GM19467 (cell line): Measurements from ENCODE around the gene PCDHGA2.
A peak's percentile ranks its signal among the peaks of the same experiment; 100 is the strongest.
"Not testable (repeated sequence)": the region's sequence is repeated elsewhere in the genome, so short reads cannot be mapped to it uniquely, and the experiment has no call there.

Experiments
- ATAC-seq: cut with Tn5 transposase; IDR thresholded peaks from one replicate; pipeline ENCODE4 v1.9.1; 2021; ENCODE audit warnings: mild to moderate bottlenecking, moderate library complexity; ENCODE audit not compliant: unreplicated experiment

PCDHGA2 gene

DNA sequence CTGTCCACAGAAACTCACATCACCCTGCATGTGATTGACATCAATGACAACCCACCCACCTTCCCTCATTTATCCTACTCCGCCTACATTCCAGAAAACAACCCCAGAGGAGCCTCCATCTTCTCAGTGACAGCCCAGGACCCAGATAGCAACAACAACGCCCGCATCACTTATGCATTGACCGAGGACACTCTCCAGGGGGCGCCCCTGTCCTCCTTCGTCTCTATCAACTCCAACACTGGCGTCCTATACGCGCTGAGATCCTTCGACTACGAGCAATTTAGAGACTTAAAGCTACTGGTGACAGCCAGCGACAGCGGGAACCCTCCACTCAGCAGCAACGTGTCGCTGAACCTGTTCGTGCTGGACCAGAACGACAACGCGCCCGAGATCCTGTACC lies 6.8 kb downstream of the PCDHGA2 start:
- ATAC-seq: no peak

DNA sequence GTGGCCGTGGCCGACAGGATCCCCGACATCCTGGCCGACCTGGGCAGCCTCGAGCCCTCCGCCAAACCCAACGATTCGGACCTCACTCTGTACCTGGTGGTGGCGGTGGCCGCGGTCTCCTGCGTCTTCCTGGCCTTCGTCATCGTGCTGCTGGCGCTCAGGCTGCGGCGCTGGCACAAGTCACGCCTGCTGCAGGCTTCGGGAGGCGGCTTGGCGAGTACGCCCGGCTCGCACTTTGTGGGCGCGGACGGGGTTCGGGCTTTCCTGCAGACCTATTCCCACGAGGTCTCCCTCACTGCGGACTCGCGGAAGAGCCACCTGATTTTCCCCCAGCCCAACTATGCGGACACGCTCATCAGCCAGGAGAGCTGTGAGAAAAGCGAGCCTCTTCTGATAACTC lies 7.5 kb downstream of the PCDHGA2 start:
- not testable (repeated sequence) for ATAC-seq

DNA sequence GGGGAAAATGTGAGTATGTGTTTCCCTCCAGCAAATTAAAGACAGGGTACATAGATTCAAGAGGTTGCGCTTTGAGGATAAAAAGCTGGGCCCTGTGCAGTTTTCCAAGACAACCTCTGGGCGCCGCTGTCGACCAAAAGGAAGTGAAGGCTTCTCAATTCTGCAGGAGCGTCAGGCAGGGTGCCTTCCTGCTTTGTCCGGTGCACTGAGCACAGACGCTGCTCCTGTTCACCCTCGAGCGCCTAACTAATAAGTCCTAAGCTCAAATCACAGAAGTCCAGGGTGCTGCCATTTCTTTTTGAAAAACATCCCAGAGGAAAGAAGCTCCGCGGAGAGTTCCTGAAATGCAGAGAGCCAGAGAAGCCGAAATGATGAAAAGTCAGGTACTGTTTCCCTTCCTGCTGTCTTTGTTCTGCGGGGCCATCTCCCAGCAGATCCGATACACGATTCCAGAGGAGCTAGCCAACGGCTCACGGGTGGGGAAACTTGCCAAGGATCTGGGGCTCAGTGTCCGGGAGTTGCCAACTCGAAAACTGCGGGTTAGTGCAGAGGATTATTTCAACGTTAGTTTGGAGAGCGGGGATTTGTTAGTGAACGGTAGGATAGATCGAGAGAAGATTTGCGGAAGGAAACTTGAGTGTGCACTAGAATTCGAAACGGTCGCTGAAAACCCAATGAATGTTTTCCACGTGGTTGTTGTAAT lies 11.5 kb downstream of the PCDHGA2 start, which contains the start of gene PCDHGB1:
TSS of gene PCDHGB1 (plus strand) at position 183 of the 703 bp plus-strand sequence. CDS start at position 345, 162 bp downstream.
- ATAC-seq: peak; percentile 61

DNA sequence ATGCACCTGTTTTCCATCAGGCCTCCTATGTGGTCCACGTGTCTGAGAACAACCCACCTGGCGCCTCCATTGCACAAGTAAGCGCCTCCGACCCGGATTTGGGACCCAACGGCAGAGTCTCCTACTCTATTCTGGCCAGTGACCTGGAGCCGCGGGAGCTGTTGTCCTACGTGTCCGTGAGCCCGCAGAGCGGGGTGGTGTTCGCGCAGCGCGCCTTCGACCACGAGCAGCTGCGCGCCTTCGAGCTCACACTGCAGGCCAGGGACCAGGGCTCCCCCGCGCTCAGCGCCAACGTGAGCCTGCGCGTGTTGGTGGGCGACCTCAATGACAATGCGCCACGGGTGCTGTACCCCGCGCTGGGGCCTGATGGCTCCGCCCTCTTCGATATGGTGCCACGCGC lies 13.0 kb downstream of the PCDHGA2 start:
- no peak for ATAC-seq

DNA sequence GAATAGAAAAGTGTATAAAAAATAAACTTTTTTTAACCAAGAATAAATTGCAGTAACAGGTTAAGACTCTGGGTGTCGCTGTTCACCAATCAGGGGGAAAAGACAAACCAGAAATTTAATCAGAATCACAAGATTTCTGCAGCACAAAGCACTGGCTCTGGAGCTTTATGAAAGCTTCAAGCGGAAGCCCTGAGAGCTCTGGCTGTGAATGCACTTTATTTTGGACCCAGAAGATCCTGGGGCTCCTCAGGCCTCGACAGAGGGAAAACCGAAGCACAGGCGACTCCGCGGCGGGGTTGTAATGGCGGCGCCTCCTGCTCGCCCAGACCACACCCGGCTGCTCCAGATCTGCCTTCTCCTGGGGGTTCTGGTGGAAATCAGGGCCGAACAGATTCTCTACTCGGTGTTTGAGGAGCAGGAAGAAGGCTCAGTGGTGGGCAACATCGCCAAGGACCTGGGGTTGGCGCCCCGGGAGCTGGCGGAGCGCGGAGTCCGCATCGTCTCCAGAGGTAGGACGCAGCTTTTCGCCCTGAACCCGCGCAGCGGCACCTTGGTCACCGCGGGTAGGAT lies 16.4 kb downstream of the PCDHGA2 start, which contains the start of gene PCDHGA4:
TSS of gene PCDHGA4 (plus strand) at position 122 of the 570 bp plus-strand sequence. CDS start at position 209, 87 bp downstream.
- ATAC-seq: no peak

DNA sequence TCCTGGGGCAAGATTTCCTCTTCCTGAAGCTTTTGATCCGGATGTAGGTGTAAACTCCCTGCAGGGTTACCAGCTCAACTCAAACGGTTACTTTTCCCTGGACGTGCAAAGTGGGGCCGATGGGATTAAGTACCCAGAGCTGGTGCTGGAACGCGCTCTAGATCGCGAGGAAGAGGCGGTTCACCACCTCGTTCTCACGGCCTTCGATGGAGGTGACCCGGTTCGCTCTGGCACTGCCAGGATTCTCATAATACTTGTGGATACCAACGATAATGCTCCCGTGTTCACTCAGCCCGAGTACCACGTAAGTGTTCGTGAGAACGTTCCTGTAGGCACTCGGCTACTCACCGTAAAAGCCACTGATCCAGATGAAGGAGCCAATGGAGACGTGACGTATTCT lies 17.1 kb downstream of the PCDHGA2 start:
- no peak for ATAC-seq

DNA sequence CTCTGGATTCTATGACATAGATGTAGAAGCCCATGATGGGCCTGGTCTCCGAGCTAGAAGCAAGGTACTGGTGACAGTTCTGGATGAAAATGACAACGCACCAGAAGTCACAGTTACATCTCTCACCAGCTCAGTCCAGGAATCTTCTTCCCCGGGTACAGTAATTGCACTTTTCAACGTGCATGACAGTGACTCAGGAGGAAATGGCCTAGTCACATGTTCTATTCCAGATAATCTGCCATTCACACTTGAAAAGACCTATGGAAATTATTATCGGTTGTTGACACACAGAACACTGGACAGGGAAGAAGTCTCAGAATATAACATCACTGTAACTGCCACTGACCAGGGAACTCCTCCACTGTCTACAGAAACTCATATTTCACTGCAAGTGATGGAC lies 17.6 kb downstream of the PCDHGA2 start:
- no peak for ATAC-seq

DNA sequence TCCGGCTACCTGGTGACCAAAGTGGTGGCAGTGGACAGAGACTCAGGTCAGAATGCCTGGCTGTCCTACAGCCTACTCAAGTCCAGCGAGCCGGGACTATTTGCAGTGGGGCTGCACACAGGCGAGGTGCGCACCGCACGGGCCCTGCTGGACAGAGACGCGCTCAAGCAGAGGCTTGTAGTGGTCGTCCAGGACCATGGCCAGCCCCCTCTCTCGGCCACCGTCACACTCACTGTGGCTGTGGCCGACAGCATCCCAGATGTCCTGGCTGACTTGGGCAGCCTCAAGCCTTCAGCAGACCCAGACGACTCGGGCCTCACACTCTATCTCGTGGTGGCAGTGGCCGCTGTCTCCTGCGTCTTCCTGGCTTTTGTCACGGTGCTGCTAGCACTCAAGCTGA lies 18.4 kb downstream of the PCDHGA2 start:
- ATAC-seq: no peak

DNA sequence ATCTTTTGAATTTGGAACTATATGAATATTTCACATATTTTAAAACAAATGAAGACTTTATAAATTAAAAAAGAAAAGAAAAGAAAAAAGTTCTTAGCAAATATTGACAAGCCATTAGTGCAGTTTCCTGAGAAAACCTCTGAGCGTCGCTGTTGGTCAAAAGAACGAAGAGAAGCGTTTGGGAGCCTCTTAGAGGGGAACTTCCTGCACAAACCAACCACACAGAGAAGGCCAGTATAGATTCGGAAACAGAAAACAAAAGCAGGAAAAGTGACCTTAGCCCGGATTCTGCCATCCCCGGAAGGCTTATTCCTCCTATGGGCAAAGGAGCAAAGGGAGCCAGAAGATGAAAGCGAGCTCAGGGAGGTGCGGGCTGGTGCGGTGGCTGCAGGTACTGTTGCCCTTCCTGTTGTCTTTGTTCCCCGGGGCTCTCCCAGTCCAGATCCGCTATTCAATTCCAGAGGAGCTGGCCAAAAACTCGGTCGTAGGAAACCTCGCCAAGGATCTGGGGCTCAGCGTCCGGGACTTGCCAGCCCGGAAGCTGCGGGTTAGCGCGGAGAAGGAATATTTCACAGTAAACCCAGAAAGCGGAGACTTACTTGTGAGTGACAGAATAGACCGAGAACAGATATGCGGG lies 21.3 kb downstream of the PCDHGA2 start, which contains the start of gene PCDHGB2:
TSS of gene PCDHGB2 (plus strand) at position 205 of the 637 bp plus-strand sequence. CDS start at position 347, 142 bp downstream.
- ATAC-seq: no peak

DNA sequence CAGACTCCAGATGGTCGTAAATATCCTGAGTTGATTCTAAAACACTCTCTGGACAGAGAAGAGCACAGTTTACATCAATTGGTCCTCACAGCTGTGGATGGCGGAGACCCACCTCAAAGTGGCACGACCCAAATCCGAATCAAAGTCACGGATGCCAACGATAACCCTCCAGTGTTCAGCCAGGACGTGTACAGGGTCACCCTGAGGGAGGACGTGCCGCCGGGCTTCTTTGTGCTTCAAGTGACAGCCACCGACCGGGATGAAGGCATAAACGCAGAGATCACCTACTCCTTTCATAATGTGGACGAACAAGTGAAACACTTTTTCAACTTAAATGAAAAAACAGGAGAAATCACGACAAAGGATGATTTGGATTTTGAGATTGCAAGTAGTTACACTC lies 22.1 kb downstream of the PCDHGA2 start:
- no peak for ATAC-seq

DNA sequence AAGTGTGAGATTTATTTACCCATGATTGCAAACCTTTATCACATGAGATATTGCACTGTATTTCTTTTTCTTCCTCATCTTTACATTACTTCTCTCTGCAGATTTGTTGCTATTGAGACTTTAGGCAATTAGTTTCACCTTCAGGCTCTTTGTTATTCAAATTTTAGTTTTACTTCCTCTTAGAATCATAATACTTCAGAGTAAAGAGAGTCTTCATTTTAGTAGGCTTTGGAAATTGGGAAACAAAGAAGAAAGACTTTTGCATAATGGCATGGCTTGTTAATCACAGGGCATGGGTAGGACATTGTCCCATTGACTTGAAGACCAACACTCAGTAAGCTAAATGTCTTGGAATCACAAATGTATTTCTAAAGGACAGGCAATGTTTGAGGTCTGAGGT lies 24.2 kb downstream of the PCDHGA2 start:
- no peak for ATAC-seq

DNA sequence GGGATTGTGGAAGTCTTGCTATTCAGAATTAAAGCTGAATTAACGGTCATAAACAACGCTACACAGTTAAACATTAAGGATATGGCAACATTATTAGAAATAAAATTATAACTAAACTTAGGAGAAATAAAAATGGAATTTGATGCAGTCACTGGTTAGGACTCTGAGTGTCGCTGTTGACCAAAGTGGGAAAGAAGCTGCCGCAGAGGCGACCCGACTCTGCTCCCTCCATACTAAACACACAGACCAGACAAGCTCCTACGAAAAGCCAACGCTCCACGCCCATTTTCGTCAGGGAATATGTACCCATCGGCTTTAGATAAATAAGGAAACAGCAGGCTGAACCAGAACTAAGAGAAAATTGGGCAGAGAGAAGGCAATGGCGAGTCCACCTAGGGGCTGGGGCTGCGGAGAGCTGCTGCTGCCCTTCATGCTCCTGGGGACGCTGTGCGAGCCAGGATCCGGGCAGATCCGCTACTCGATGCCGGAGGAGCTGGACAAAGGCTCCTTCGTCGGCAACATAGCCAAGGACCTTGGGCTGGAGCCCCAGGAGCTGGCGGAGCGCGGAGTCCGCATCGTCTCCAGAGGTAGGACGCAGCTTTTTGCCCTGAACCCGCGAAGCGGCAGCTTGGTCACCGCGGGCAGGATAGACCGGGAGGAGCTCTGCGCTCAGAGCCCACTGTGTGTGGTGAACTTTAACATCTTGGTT lies 25.5 kb downstream of the PCDHGA2 start, which contains the start of gene PCDHGA5:
TSS of gene PCDHGA5 (plus strand) at position 211 of the 709 bp plus-strand sequence. CDS start at position 380, 169 bp downstream.
- ATAC-seq: no peak

DNA sequence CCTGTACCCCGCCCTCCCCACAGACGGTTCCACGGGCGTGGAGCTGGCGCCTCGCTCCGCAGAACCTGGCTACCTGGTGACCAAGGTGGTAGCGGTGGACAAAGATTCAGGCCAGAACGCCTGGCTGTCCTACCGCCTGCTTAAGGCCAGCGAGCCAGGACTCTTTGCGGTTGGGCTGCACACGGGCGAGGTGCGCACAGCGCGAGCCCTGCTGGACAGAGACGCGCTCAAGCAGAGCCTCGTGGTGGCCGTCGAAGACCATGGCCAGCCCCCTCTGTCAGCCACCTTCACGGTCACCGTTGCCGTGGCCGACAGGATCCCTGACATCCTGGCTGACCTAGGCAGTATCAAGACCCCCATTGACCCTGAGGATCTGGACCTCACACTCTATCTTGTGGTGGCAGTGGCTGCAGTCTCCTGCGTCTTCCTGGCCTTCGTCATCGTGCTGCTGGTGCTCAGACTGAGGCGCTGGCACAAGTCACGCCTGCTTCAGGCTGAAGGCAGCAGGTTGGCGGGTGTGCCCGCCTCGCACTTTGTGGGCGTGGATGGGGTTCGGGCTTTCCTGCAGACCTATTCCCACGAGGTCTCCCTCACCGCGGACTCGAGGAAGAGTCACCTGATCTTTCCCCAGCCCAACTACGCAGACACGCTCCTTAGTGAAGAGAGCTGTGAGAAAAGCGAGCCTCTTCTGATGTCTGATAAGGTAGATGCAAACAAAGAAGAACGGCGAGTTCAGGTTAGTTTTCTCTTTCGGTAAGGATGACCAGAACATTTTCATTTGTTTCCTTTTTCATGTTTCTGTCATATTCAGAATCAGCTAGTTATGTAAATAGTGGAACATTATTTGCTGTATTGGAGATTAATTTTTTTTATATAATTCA lies 27.7 kb downstream of the PCDHGA2 start:
- no peak for ATAC-seq

DNA sequence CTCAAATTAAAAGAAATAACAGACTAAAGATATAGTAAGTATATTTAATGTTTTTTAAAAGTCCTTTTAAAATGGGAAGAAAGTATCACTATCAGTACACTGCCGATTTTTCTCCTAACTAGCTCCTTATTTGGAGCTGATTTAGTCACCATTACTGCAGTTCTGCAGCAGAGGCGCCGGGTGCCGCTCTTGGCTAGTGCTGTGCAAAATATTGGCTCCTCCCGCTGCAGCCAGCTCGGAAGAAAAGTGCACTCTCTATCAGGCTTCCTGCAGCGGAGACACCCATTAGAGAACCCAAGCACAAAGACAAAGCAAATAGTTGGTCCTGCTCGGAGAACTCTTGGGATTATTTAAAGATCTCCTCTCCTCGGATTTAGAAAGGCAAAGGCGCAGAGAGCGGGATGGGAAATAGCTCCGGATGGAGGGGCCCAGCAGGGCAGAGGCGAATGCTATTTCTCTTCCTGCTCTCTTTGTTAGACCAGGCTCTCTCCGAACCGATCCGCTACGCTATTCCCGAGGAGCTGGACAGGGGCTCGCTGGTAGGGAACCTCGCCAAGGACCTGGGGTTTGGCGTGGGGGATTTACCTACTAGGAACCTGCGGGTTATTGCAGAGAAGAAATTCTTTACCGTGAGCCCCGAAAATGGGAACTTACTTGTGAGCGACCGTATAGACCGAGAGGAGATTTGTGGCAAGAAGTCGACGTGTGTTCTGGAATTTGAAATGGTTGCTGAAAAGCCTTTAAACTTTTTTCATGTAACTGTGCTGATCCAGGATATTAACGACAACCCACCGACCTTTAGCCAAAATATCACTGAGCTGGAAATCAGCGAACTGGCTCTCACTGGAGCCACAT lies 31.7 kb downstream of the PCDHGA2 start, which contains the start of gene PCDHGB3:
TSS of gene PCDHGB3 (plus strand) at position 249 of the 855 bp plus-strand sequence. CDS start at position 402, 153 bp downstream.
- ATAC-seq: peak; percentile 58

DNA sequence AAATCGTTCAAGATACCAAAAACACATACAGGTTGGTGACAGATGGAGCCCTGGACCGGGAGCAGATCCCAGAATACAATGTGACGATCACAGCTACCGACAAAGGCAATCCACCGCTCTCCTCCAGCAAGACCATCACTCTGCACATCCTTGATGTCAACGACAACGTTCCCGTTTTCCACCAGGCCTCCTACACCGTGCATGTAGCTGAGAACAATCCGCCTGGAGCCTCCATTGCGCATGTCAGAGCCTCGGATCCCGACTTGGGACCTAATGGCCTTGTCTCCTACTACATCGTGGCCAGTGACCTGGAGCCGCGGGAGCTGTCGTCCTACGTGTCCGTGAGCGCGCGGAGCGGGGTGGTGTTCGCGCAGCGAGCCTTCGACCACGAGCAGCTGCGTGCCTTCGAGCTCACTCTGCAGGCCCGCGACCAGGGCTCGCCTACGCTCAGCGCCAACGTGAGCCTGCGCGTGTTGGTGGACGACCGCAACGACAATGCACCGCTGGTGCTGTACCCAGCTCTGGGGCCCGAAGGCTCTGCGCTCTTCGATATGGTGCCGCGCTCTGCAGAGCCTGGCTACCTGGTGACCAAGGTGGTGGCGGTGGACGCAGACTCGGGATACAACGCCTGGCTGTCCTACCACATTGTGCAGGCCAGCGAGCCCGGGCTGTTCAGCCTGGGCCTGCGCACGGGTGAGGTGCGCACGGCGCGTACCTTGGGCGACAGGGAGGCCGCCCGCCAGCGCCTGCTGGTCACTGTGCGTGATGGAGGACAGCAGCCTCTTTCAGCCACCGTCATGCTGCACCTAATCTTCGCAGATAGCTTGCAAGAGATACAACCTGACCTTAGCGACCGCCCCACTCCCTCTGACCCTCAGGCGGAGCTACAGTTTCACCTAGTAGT lies 33.3 kb downstream of the PCDHGA2 start:
- no peak for ATAC-seq

DNA sequence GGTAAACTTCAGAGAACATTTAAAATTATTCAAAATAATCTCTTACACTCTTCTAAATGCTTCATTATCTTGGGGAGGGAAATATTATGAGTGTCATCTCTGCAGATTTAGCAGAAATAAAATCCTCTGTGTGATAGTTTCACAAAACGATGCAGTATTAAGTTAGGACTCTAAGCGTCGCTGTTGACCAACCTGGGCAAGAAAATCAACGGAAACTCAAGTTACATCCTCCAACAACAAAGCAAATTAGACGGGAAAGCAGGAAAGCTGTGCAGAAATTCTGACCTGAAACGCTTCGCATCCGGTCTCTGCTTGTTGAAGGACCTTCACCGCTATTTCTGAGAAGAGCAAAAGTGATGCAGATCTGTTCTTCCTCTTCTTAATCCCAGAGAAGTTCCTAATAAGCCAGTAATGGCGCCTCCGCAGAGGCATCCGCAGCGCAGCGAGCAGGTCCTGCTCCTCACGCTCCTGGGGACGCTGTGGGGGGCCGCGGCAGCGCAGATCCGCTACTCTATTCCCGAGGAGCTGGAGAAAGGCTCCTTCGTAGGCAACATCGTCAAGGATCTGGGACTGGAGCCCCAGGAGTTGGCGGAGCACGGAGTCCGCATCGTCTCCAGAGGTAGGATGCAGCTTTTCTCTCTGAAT lies 35.2 kb downstream of the PCDHGA2 start, which contains the start of gene PCDHGA6:
TSS of gene PCDHGA6 (plus strand) at position 219 of the 645 bp plus-strand sequence. CDS start at position 412, 193 bp downstream.
- no peak for ATAC-seq

DNA sequence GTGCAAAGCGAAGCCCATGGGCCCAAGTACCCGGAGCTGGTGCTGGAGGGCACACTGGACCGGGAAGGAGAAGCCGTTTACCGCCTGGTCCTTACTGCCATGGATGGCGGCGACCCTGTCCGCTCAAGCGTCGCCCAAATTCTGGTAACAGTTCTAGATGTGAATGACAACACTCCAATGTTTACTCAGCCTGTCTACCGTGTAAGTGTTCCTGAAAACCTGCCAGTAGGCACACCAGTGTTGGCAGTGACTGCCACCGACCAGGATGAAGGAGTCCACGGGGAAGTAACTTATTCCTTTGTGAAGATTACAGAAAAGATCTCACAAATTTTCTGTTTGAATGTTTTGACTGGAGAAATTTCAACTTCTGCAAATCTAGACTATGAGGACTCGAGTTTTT lies 36.1 kb downstream of the PCDHGA2 start:
- ATAC-seq: no peak
